HG03439 (cell line): ENCODE data around the gene PPP6R2.
"Not testable (repeated sequence)": the region's sequence is repeated elsewhere in the genome, so short reads cannot be mapped to it uniquely, and the experiment has no call there.

Experiments used
- ATAC-seq: cut with Tn5 transposase; IDR thresholded peaks from one replicate; pipeline ENCODE4 v1.9.1; 2021; ENCODE audit warnings: mild to moderate bottlenecking, moderate library complexity; ENCODE audit not compliant: unreplicated experiment

PPP6R2 gene

DNA sequence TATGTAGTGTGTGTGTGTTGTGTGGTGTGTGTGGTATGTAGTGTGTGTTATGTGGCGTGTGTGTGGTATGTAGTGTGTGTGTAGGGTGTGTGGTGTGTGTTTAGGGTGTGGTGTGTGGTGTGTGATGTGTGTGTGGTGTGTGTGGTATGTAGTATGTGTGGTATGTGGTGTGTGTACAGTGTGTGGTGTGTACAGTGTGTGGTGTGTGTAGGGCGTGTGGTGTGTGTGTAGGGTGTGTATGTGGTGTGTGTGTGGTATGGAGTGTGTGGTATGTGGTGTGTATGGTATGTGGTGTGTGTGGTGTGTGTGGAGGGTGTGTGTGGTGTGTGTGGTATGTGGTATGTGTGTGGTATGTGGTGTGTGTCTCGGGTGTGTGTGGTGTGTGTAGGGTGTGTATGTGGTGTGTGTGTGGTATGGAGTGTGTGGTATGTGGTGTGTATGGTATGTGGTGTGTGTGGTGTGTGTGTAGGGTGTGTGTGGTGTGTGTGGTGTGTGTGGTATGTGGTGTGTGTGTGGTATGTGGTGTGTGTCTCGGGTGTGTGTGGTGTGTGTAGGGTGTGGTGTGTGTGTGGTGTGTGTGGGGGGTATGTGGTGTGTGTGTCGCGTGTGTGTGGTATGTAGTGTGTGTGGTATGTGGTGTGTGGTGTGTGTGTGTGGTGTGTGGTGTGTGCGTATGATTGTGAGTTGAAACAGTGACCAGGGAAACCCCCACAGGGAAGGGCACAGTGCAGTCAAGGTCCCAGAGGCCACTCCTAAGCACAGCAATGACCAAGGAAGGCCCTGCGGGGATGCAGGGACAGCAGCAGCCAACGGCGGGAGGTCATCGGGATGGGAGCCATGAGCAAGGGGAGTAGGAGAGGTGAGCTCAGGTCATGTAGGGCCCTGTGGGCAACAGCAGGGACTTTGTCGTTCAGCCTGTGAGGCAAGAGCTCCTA, 2.9 kb upstream of the PPP6R2 start:
- ATAC-seq: no peak

DNA sequence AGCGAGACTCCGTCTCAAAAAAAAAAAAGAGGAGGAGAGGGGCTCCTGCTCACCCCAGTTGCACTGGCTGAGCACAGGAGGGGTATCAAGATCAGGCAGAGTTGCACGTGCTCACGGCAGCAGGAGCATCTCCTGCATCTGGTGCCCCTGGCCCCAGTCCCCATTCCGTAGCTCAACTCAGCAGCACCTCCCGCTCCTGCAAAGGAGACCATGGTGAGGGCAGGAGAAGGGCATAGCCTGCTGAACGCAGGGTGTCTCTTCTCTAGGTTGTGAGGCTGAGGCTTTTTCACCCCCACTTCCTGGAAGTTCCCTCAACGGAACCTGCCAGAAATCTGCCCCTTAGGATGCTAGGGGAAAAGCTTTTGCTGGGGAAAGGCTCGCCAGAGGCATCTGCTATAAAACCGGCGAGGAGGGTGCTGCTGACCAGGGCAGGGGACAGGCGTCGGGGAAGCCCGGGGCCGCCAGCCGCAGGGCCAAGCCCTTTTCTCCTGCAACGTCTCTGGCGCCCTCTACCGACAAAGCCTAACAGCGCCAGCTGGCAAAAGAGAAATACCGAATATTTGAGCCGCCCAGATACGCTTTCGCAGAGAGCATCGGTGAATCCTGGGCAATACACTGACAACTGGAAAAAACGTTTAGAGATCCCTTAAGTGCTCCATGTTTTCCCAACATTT, 1.0 kb upstream of the PPP6R2 start:
- ATAC-seq: peak; percentile 80

GRCh38 chr22:50343541-50343935, 411 bp downstream of the PPP6R2 start:
- ATAC-seq: no peak

DNA sequence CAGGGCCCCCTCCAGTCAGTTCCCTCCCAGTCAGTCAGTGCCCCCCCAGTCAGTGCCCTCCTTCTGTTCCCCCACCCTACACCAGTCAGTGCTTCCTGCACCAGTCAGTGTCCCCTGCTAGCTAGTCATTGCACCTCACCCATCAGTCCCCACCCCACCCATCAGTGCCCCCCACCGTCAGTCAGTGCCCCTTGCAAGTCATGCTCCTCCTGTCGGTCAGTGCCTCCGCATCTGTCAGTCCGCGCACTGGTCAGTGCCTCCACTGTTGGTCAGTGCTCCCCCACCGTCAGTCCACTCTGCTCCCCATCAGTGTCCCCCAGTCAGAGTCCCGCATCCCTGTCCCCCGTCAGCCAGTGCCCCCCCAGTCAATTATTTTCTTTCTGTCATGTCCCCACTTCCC, 3.3 kb downstream of the PPP6R2 start:
- ATAC-seq: no peak

GRCh38 chr22:50347157-50347556, 4.0 kb downstream of the PPP6R2 start:
- no peak for ATAC-seq

DNA sequence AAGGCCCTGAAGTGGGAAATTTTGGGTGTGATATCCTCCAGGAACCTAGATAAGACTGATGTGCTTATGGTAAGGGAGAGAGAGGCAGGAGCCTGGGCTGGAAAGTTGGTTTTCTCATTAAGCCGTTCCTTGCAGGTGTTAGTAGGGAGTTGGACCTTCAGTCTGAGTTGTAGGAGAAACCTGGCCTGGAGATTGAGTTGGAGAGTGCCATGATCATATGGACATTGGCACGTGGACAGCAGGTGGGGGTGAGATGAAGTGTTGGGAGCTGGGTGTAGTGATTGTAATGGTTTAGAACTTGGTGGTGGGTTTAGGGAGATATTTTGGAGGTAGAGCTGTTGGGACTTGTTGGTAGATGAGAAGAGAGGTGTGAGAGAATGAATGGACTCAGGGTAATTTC, 4.9 kb downstream of the PPP6R2 start:
- ATAC-seq: no peak

DNA sequence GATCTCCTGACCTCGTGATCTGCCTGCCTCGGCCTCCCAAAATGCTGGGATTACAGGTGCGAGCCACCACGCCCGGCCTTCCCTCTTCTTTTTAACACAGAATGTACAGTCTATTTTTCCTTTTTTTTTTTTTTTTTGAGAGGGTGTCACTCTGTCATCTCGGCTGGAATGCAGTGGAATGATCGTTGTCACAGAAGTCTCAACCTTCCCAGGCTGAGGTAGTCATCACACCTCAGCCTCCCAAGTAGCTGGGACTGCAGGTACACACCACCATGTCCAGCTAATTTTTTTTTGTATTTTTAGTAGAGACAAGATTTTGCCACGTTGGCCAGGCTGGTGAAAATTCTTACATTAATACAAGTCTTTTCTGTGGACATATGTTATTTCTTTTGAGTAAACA, 13.1 kb downstream of the PPP6R2 start:
- ATAC-seq: no peak

GRCh38 chr22:50357222-50357621, 14.1 kb downstream of the PPP6R2 start:
- no peak for ATAC-seq

DNA sequence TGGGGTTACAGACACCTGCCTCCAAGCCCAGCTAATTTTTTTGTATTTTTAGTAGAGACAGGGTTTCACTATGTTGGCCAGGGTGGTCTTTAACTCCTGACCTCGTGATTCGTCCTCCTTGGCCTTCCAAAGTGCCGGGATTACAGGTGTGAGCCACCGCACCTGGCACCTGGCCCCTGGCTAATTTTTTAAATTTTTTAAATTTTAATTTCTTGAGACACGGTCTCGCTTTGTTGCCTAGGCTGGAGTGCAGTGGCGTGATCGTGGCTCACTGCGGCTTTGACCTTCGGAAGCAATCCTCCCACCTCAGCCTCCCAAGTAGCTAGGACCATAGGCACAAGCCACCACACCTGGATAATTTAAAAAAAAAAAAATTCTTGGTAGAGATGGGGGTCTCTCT, 14.6 kb downstream of the PPP6R2 start:
- no peak for ATAC-seq

- no peak for ATAC-seq
Measured at GRCh38 chr22:50360578-50360977, 17.5 kb downstream of the PPP6R2 start.

DNA sequence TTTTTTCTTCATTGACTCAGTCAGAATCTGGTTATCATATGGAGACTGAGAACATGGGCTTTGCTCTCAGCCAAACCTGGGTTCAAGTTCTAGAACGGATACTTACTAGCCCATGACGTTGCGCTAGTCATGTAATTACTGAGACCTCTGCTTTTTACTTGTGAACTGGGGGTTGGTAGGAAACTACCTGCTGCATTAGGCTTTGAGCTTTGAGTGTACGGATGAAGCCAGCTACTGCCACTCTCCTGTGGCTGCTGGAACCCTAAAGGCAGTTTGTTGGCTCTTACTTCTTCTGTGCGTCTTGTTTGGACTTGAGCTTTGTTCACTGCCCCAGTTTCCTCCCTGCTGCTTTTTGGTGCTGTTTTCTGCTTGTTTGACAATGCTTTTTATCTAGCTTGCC, 18.1 kb downstream of the PPP6R2 start:
- no peak for ATAC-seq

GRCh38 chr22:50361688-50362087, 18.6 kb downstream of the PPP6R2 start:
- no peak for ATAC-seq

GRCh38 chr22:50363166-50363802, 20.2 kb downstream of the PPP6R2 start:
- no peak for ATAC-seq

- ATAC-seq: not testable (repeated sequence)
Measured at GRCh38 chr22:50363803-50364194, 20.7 kb downstream of the PPP6R2 start.

GRCh38 chr22:50367778-50368500, 24.8 kb downstream of the PPP6R2 start:
- no peak for ATAC-seq

DNA sequence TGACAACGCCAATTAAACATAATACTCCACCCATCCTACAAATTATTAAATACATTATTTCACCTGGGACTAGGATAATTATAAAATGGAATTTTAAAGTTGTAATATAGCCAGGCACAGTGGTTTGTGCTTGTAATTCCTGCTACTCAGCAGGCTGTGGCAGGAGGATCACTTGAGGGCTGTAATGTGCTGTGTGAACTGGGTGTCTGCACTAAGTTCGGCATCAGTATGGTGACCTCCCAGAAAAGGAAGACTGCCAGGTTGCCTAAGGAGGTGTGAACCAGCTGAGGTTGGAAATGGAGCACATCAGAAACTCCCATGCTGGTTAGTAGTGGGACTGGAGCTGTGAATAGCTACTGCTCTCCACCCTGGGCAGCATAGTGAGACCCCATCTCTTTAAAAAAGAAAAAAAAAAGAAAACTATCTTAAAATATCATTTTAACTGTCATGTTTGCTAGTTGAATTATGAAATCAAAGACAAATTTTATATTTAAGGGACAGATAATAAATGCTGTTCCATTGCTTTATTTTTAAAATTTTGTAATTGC, 28.0 kb downstream of the PPP6R2 start:
- no peak for ATAC-seq

- ATAC-seq: no peak
Measured at GRCh38 chr22:50376085-50376651, 33.0 kb downstream of the PPP6R2 start.

DNA sequence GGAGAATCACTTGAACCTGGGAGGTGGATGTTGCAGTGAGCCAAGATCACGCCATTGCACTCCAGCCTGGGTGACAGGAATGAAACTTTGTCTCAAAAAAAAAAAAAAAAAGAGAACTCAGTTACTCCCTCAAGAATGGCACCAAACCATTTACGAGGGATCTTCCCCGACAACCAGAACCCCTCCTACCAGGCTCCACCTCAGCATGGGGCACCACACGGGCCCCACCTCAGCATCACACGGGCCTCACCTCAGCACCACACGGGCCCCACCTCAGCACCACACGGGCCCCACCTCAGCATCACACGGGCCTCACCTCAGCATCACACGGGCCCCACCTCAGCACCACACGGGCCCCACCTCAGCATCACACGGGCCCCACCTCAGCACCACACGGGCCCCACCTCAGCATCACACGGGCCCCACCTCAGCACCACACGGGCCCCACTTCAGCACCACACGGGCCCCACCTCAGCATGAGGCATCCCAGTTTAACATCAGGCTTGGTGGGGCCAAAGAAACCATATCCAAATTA, 38.0 kb downstream of the PPP6R2 start:
- not testable (repeated sequence) for ATAC-seq

- ATAC-seq: no peak
Measured at GRCh38 chr22:50396751-50397370, 53.7 kb downstream of the PPP6R2 start.
